ENCODE results near the gene TRPC4AP. TPM values are rescaled to one million over a fixed set of nuclear protein-coding genes. Genes with fewer than 3 reads are reported as not detected.

Gene TRPC4AP
- total RNA-seq, 1 experiment from 2014 or later, result 48.6 TPM

DNA sequence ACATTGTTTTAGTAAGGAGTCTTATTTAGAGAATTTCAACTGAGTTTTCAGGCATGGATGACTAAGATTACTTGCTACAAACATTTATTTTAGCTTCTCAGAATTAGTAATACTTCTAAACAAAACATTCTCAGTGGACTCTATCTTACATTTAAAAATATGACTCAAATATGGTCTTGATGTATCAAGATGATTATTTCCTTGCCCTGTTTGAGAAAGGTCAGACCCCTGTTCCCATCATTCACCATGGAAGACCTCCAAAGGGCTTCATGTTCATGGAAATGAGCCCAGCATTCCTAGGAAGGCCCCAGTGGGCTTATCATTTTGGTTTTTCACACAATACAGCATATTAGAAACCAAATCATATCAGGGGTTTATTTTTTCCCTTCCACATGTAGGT is 24.6 kb upstream of the TRPC4AP start:
- no peak overlapping the region for H3K4me3 ChIP-seq (replicated peaks in 1 of 2; ENCODE audit: low read depth in 1 of 2, low read length in 2 of 2)
- peaks cover 6 to 10% of the 10 kb centered on the region in 2 experiments; a peak in 2 of 4 replicates for H3K36me3 ChIP-seq (ENCODE audit: control insufficient read depth in 1 of 2, insufficient read depth in 2 of 2, low read length in 2 of 2)
- POLR2A ChIA-PET, result no interaction called here
- no TSS peak for BruUV-seq (replicated peaks)
- intact Hi-C loops (cut with micrococcal nuclease), result no loop called here
- TF ChIP-seq, protein P1, sequence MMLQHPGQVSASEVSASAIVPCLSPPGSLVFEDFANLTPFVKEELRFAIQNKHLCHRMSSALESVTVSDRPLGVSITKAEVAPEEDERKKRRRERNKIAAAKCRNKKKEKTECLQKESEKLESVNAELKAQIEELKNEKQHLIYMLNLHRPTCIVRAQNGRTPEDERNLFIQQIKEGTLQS (IDR thresholded peaks at IDR 0.05), result no peak
- TF ChIP-seq ELF1 (IDR thresholded peaks at IDR 0.05; ENCODE audit: borderline replicate concordance, low read depth) (no peak), POLR2A (IDR thresholded peaks at IDR 0.05; ENCODE audit: borderline replicate concordance, extremely low read depth, insufficient read depth, insufficient read length) (no peak), RAD21 (IDR thresholded peaks at IDR 0.05; ENCODE audit: low read depth) (no peak), YY1 (IDR thresholded peaks at IDR 0.05; ENCODE audit: extremely low read depth, insufficient replicate concordance, low read depth, low read length) (no peak), ZNF274 (IDR thresholded peaks at IDR 0.05; ENCODE audit: low read depth, low read length) (no peak), EZH2 (IDR thresholded peaks at IDR 0.05) (no peak), ZFX (IDR thresholded peaks at IDR 0.05) (no peak)
- no peak overlapping the region for H2AFZ ChIP-seq (ENCODE audit: low read depth, low read length, poor library complexity, severe bottlenecking)
- RAD21 ChIA-PET (ENCODE audit: low non-redundant PET in 1 of 2, low total read pairs in 2 of 2, uncharacterized antibody in 2 of 2, unreplicated experiment in 2 of 2), result no interaction called here
- no peak for ATAC-seq
- H3K9me2 ChIP-seq (ENCODE audit: insufficient read depth), result no peaks in the 10 kb centered on the region
- H3K4me1 ChIP-seq (ENCODE audit: control insufficient read depth in 1 of 2, insufficient read depth in 2 of 2, low read length in 2 of 2), result no peaks in the 10 kb centered on the region
- H3K79me2 ChIP-seq (ENCODE audit: insufficient read depth, low read length), result no peaks in the 10 kb centered on the region
- no peaks in the 10 kb centered on the region for H3K27me3 ChIP-seq (ENCODE audit: insufficient read depth, low read length)
- H3K9ac ChIP-seq (ENCODE audit: low read length), result no peak overlapping the region
- DNase-seq (ENCODE audit: low read depth, low spot score), result no peak
- H3K9me3 ChIP-seq (ENCODE audit: control insufficient read depth in 1 of 2, insufficient read depth in 1 of 2, low read depth in 1 of 2, low read length in 2 of 2), result no peaks in the 10 kb centered on the region
- H4K20me1 ChIP-seq (ENCODE audit: insufficient read depth), result no peaks in the 10 kb centered on the region
- CTCF ChIA-PET, result no interaction called here
- no peak overlapping the region for H3K27ac ChIP-seq (ENCODE audit: low read depth, low read length)
- H3K4me2 ChIP-seq (ENCODE audit: low read length), result no peak overlapping the region

DNA sequence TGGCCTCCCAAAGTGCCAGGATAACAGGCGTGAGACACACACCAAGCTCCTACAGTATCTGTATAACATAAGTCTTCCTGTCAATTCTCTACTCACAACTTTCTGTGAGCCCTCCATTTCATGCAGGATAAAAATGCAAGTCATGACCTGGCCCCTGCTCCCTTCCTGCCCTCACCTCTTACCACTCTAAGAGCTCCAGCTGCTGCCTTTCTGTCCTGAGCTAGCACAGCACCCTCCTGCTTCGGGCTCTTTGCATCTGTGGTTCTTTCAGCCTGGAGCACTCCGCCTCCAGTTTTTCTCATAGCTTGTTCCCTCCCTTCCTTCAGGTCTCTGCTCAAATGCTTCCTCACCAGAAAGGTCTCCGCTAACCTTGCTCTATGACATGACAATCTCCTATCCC is 23.7 kb upstream of the TRPC4AP start:
- ChIA-PET POLR2A (interaction anchor here (0.6 kb wide), 1 partner anchor 29 kb away, joined by 3 read pairs; no protein-coding TSS in a partner anchor), RAD21 (ENCODE audit: low non-redundant PET in 1 of 2, low total read pairs in 2 of 2, uncharacterized antibody in 2 of 2, unreplicated experiment in 2 of 2) (no interaction called here), CTCF (interaction anchor here (0.9 kb wide), 1 partner anchor 20 kb away, joined by 4 read pairs; no protein-coding TSS in a partner anchor)
- Histone ChIP-seq H3K27me3 (ENCODE audit: insufficient read depth, low read length) (no peaks in the 10 kb centered on the region), H3K9ac (ENCODE audit: low read length) (no peak overlapping the region), H3K9me2 (ENCODE audit: insufficient read depth) (no peaks in the 10 kb centered on the region), H3K36me3 (ENCODE audit: control insufficient read depth in 1 of 2, insufficient read depth in 2 of 2, low read length in 2 of 2) (peaks cover 6 to 8% of the 10 kb centered on the region in 2 experiments; a peak in 2 of 4 replicates), H3K27ac (ENCODE audit: low read depth, low read length) (no peak overlapping the region), H3K4me3 (replicated peaks in 1 of 2; ENCODE audit: low read depth in 1 of 2, low read length in 2 of 2) (no peak overlapping the region), H3K4me2 (ENCODE audit: low read length) (no peak overlapping the region), H3K4me1 (ENCODE audit: control insufficient read depth in 1 of 2, insufficient read depth in 2 of 2, low read length in 2 of 2) (peaks cover 0 to 6% of the 10 kb centered on the region in 2 experiments; a peak in 2 of 4 replicates), H4K20me1 (ENCODE audit: insufficient read depth) (no peaks in the 10 kb centered on the region), H3K79me2 (ENCODE audit: insufficient read depth, low read length) (no peaks in the 10 kb centered on the region), H2AFZ (ENCODE audit: low read depth, low read length, poor library complexity, severe bottlenecking) (no peak overlapping the region), H3K9me3 (ENCODE audit: control insufficient read depth in 1 of 2, insufficient read depth in 1 of 2, low read depth in 1 of 2, low read length in 2 of 2) (no peaks in the 10 kb centered on the region)
- intact Hi-C loops (cut with micrococcal nuclease), result no loop called here
- no peak for ATAC-seq
- DNase-seq (ENCODE audit: low read depth, low spot score), result no peak
- BruUV-seq (replicated peaks), result no TSS peak
- TF ChIP-seq SP1 (IDR thresholded peaks at IDR 0.05; ENCODE audit: low read depth) (no peak), ZNF274 (IDR thresholded peaks at IDR 0.05; ENCODE audit: low read depth, low read length) (no peak), REST (IDR thresholded peaks at IDR 0.05; ENCODE audit: low read depth) (no peak), EGR1 (IDR thresholded peaks at IDR 0.05; ENCODE audit: low read depth) (no peak), SIN3A (IDR thresholded peaks at IDR 0.05; ENCODE audit: low read depth) (no peak), EZH2 (IDR thresholded peaks at IDR 0.05) (no peak), POLR2A (IDR thresholded peaks at IDR 0.05; ENCODE audit: borderline replicate concordance, extremely low read depth, insufficient read depth, insufficient read length) (no peak), FOSL1 (IDR thresholded peaks at IDR 0.05; ENCODE audit: low read depth) (no peak), CEBPB (IDR thresholded peaks at IDR 0.05; ENCODE audit: low read depth) (no peak)
- TF ChIP-seq, protein P1 (IDR thresholded peaks at IDR 0.05), result no peak
- TF ChIP-seq, protein P2, sequence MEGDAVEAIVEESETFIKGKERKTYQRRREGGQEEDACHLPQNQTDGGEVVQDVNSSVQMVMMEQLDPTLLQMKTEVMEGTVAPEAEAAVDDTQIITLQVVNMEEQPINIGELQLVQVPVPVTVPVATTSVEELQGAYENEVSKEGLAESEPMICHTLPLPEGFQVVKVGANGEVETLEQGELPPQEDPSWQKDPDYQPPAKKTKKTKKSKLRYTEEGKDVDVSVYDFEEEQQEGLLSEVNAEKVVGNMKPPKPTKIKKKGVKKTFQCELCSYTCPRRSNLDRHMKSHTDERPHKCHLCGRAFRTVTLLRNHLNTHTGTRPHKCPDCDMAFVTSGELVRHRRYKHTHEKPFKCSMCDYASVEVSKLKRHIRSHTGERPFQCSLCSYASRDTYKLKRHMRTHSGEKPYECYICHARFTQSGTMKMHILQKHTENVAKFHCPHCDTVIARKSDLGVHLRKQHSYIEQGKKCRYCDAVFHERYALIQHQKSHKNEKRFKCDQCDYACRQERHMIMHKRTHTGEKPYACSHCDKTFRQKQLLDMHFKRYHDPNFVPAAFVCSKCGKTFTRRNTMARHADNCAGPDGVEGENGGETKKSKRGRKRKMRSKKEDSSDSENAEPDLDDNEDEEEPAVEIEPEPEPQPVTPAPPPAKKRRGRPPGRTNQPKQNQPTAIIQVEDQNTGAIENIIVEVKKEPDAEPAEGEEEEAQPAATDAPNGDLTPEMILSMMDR (IDR thresholded peaks at IDR 0.05 in 2 of 3, conservative IDR thresholded peaks at IDR 0.05 in 1 of 3; ENCODE audit: borderline replicate concordance in 1 of 3, insufficient read depth in 1 of 3, low read depth in 2 of 3, low read length in 2 of 3), result no peak
